ENCODE data around the gene ULBP1.
"Not testable (repeated sequence)": the region's sequence is repeated elsewhere in the genome, so short reads cannot be mapped to it uniquely, and the experiment has no call there.

The ULBP1 gene

GRCh38 chr6:149933461-149933860 lies 30.3 kb upstream of the ULBP1 start:
- no peak for DNase-seq

- peak; percentile 69 for DNase-seq
These were observed 29.2 kb upstream of the ULBP1 start for GRCh38 chr6:149934249-149935156.

DNA sequence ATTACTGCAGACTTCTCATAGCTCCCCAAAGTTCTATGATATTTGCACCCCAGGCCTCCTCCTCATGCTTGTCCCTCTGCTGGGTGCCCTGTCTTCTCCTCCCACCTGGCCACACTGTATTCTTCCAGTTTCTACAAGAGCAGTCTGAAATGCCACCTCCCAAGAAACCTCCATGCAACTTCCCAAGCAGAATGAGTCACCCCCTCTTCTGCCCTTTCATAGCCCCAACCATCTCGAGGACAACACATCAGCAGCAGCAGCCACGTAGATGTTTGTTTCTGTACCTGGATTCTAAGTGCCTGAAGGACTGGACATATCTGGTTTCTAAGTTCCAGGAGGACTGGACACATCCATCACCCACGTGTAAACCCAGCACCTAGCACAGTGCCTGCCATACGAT lies 28.5 kb upstream of the ULBP1 start:
- DNase-seq: no peak

- no peak for DNase-seq
These were observed 28.1 kb upstream of the ULBP1 start for GRCh38 chr6:149935668-149936067.

GRCh38 chr6:149936743-149937142 lies 27.0 kb upstream of the ULBP1 start:
- DNase-seq: no peak

GRCh38 chr6:149938013-149938570 lies 25.7 kb upstream of the ULBP1 start:
- not testable (repeated sequence) for DNase-seq

- DNase-seq: no peak
These were observed 25.0 kb upstream of the ULBP1 start for GRCh38 chr6:149938571-149939355.

- DNase-seq: no peak
These were observed 24.4 kb upstream of the ULBP1 start for GRCh38 chr6:149939356-149939648.

GRCh38 chr6:149939909-149940671 lies 23.7 kb upstream of the ULBP1 start:
- DNase-seq: no peak

DNA sequence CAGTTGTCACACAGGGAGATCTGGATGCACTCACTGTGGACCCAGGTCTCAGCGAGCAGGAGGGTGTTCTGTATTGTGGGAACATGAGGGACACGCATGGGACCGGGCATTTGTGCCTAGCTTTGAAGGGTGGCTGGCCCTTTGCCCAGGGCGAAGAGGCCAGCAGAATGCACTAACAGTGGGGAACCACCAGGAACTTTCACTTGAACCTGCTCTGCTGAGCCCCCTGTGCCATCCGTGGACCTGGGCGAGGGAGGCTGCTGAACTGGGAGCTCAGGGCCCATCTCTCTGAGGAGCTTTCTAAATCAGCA lies 23.1 kb upstream of the ULBP1 start:
- DNase-seq: no peak

DNA sequence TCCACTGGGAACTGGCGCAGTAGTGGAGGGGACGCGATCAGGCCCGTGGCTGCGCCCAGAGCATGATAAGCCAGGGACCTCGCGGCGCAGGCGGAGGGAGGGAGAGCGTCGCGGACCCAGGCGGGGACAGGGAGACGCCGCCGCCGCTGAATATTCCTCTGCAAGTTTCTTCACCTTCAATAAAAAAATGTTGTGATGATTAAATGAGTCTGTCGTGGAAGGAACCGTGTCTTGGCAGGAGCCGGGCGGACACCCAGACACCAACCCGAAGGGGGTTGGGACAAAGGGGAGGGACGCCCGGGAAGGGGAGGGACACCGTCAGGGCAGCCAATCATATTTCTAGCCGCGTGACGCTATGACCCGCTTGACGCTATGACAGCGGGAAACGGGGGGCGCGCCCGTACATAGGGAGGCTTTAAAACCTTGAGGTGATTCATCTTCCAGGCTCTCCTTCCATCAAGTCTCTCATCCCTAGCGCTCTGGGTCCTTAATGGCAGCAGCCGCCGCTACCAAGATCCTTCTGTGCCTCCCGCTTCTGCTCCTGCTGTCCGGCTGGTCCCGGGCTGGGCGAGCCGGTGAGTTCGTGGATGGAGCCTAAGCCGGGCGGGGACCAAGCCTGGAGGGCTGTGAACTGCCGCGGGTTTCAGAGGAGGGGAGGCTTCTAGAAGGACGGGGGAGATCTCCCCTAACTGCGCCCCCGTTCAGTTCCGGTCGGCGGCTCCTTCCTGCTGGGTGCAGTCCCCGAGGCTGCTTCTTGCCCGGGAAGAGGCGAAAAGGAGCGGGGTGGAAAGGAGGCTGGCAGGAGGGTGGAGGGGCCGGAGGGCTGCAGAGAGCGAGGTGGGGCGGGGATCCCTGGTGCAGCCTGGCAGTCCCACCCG lies 21.9 kb upstream of the ULBP1 start, which contains the start of gene ULBP2:
Gene ULBP2 (plus strand): TSS at position 432 of the 878 bp plus-strand sequence. CDS start 59 bp downstream, at position 491.
- peak; percentile 86 for DNase-seq

GRCh38 chr6:149942461-149942829 lies 21.3 kb upstream of the ULBP1 start:
- no peak for DNase-seq

GRCh38 chr6:149943321-149943720 lies 20.4 kb upstream of the ULBP1 start:
- not testable (repeated sequence) for DNase-seq

DNA sequence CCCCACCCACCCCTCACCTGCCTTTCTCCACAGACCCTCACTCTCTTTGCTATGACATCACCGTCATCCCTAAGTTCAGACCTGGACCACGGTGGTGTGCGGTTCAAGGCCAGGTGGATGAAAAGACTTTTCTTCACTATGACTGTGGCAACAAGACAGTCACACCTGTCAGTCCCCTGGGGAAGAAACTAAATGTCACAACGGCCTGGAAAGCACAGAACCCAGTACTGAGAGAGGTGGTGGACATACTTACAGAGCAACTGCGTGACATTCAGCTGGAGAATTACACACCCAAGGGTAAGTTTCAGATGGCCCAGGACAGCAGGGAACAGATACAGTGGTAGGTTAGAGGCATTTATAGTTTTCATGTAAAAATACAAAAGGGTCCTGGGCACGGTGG lies 18.5 kb upstream of the ULBP1 start:
- DNase-seq: not testable (repeated sequence)

GRCh38 chr6:149946631-149947030 lies 17.1 kb upstream of the ULBP1 start:
- not testable (repeated sequence) for DNase-seq

DNA sequence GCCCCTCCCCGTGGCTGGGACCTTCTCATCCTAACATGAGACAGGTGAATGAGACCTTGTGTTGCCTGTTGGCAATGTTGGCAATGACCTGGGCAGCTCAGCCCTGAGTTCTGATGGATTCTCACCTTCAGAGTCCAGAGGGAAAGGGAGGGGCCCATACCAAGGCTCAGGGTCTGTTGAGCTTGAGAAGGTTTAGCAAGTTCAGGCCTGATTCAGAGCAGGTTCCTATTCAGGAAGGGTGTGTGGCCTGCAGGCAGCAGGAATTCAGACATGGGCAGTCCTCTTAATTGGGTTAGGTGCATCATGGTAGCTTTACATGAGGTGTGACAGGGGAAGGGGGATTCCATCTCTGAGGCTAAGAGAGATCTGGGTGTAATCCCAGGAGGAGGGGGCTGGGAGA lies 16.2 kb upstream of the ULBP1 start:
- DNase-seq: not testable (repeated sequence)

- DNase-seq: no peak
These were observed 15.7 kb upstream of the ULBP1 start for GRCh38 chr6:149948011-149948410.

- no peak for DNase-seq
These were observed 15.1 kb upstream of the ULBP1 start for GRCh38 chr6:149948616-149949015.

GRCh38 chr6:149950423-149950822 lies 13.3 kb upstream of the ULBP1 start:
- no peak for DNase-seq

DNA sequence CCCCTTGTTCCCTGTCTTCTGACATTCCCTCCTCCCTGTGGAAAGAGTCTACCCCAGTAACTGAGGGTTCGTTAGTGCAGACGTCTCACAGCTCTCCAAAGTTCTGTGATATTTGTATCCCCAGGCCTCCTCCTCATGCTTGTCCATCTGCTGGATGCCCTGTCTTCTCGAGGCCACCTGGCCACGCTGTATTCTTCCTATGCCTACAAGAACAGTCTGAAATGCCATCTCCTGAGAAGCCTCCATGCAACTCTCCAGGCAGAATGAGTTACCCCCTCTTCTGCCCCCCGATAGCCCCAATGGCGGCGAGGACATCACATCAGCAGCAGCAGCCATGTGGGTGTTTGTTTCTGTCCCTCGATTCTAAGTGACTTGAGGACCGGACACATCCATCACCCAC lies 12.6 kb upstream of the ULBP1 start:
- no peak for DNase-seq

- no peak for DNase-seq
These were observed 12.1 kb upstream of the ULBP1 start for GRCh38 chr6:149951626-149952025.

DNA sequence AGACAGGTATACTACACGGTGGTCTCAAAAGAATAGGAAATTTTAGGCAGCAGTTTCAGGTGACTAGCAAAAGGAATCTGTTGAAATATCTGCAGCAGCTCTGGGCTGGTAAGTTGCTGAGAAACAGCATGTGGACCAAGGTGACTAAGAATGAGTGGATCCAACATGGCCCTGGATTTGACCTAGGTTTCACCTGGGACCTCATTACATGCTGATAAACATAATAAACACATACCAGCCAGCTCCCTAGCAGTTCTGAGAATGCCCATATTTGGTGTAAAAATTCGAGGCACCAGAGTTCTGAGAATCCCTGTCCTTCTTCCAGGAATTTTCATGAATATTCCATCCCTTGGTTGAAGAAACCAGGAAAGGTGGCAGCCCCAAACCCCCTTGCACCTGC lies 10.4 kb upstream of the ULBP1 start:
- DNase-seq: not testable (repeated sequence)
